ENCODE data around the gene ZNF628.

Gene ZNF628

DNA sequence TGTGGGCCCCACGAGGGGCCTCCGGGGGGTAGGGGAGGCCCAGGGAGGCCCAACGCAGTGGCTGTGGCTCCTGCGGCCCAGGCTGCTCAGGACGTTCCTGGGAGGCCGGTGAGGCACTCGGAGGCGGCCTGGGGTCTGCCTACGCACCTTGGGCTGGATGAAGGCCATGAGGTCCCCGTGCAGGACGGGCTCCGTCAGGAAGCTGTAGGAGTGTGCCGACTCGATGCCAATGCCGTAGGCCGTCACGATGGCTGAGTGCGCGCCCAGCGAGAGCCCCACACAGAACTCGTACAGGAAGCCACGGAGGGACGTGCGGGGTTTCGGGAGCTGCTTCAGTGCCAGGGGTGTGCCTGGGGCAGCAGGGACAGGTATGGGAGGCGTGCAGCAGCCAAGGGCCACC, 54.6 kb downstream of the ZNF628 start:
- no peak for DNase-seq
